ENCODE results near the gene NIPA2.

NIPA2 gene

GRCh38 chr15:22893081-22893480 lies 54.6 kb downstream of the NIPA2 start:
- no peak for FAIRE-seq
- no peak for TF ChIP-seq TAF1 (IDR thresholded peaks at IDR 0.05; ENCODE audit: borderline replicate concordance, low read depth, low read length)
- TF ChIP-seq POLR2AphosphoS5 (IDR thresholded peaks at IDR 0.05; ENCODE audit: low read depth, low read length), result no peak
- TF ChIP-seq POLR2A (IDR thresholded peaks at IDR 0.05; ENCODE audit: low read depth, low read length), result no peak

GRCh38 chr15:22893881-22894280 lies 55.4 kb downstream of the NIPA2 start:
- no peak for FAIRE-seq
- DNase-seq (ENCODE audit: insufficient read length), result no peak
- TF ChIP-seq POLR2A (IDR thresholded peaks at IDR 0.05; ENCODE audit: low read depth, low read length), result no peak

More at GRCh38 chr15:22893081-22893480, 54.6 kb downstream of the NIPA2 start:
- no peak for DNase-seq (ENCODE audit: insufficient read length)

GRCh38 chr15:22895465-22896190 lies 57.2 kb downstream of the NIPA2 start:
- DNase-seq (ENCODE audit: insufficient read length) (no peak), FAIRE-seq (no peak)
- no peak for TF ChIP-seq POLR2A (IDR thresholded peaks at IDR 0.05; ENCODE audit: low read depth, low read length)

- FAIRE-seq (no peak), DNase-seq (ENCODE audit: insufficient read length) (no peak)
- TF ChIP-seq POLR2AphosphoS5 (IDR thresholded peaks at IDR 0.05; ENCODE audit: low read depth, low read length) (no peak), TAF1 (IDR thresholded peaks at IDR 0.05; ENCODE audit: borderline replicate concordance, low read depth, low read length) (no peak), POLR2A (IDR thresholded peaks at IDR 0.05; ENCODE audit: low read depth, low read length) (no peak)
Measured at GRCh38 chr15:22902046-22902445, 63.6 kb downstream of the NIPA2 start.

- FAIRE-seq (no peak), DNase-seq (ENCODE audit: insufficient read length) (no peak)
- TF ChIP-seq POLR2AphosphoS5 (IDR thresholded peaks at IDR 0.05; ENCODE audit: low read depth, low read length) (no peak), TAF1 (IDR thresholded peaks at IDR 0.05; ENCODE audit: borderline replicate concordance, low read depth, low read length) (no peak), POLR2A (IDR thresholded peaks at IDR 0.05; ENCODE audit: low read depth, low read length) (no peak)
Measured at GRCh38 chr15:22902578-22902977, 64.1 kb downstream of the NIPA2 start.

- no peak for DNase-seq (ENCODE audit: insufficient read length)
- TF ChIP-seq TAF1 (IDR thresholded peaks at IDR 0.05; ENCODE audit: borderline replicate concordance, low read depth, low read length), result no peak
- no peak for FAIRE-seq
Measured at GRCh38 chr15:22902981-22903380, 64.5 kb downstream of the NIPA2 start.

- DNase-seq (ENCODE audit: insufficient read length) (no peak), FAIRE-seq (no peak)
- TF ChIP-seq POLR2A (IDR thresholded peaks at IDR 0.05; ENCODE audit: low read depth, low read length) (no peak), POLR2AphosphoS5 (IDR thresholded peaks at IDR 0.05; ENCODE audit: low read depth, low read length) (no peak), TAF1 (IDR thresholded peaks at IDR 0.05; ENCODE audit: borderline replicate concordance, low read depth, low read length) (no peak)
Measured at GRCh38 chr15:22903427-22903826, 65.0 kb downstream of the NIPA2 start.

- no peak for TF ChIP-seq POLR2AphosphoS5 (IDR thresholded peaks at IDR 0.05; ENCODE audit: low read depth, low read length)
- FAIRE-seq, result no peak
- no peak for DNase-seq (ENCODE audit: insufficient read length)
Measured at GRCh38 chr15:22903961-22904534, 65.6 kb downstream of the NIPA2 start.

GRCh38 chr15:22904736-22905135 lies 66.3 kb downstream of the NIPA2 start:
- TF ChIP-seq POLR2AphosphoS5 (IDR thresholded peaks at IDR 0.05; ENCODE audit: low read depth, low read length) (no peak), POLR2A (IDR thresholded peaks at IDR 0.05; ENCODE audit: low read depth, low read length) (no peak), TAF1 (IDR thresholded peaks at IDR 0.05; ENCODE audit: borderline replicate concordance, low read depth, low read length) (no peak)
- DNase-seq (ENCODE audit: insufficient read length) (no peak), FAIRE-seq (no peak)

GRCh38 chr15:22907161-22907950 lies 68.9 kb downstream of the NIPA2 start:
- DNase-seq (ENCODE audit: insufficient read length) (no peak), FAIRE-seq (no peak)
- no peak for TF ChIP-seq POLR2AphosphoS5 (IDR thresholded peaks at IDR 0.05; ENCODE audit: low read depth, low read length)
- TF ChIP-seq POLR2A (IDR thresholded peaks at IDR 0.05; ENCODE audit: low read depth, low read length), result no peak
- TF ChIP-seq TAF1 (IDR thresholded peaks at IDR 0.05; ENCODE audit: borderline replicate concordance, low read depth, low read length), result no peak

GRCh38 chr15:22908830-22909229 lies 70.4 kb downstream of the NIPA2 start:
- FAIRE-seq (no peak), DNase-seq (ENCODE audit: insufficient read length) (no peak)
- no peak for TF ChIP-seq POLR2A (IDR thresholded peaks at IDR 0.05; ENCODE audit: low read depth, low read length)
- TF ChIP-seq POLR2AphosphoS5 (IDR thresholded peaks at IDR 0.05; ENCODE audit: low read depth, low read length), result no peak
- no peak for TF ChIP-seq TAF1 (IDR thresholded peaks at IDR 0.05; ENCODE audit: borderline replicate concordance, low read depth, low read length)

GRCh38 chr15:22911306-22911705 lies 72.8 kb downstream of the NIPA2 start:
- TF ChIP-seq TAF1 (IDR thresholded peaks at IDR 0.05; ENCODE audit: borderline replicate concordance, low read depth, low read length), result no peak
- no peak for TF ChIP-seq POLR2AphosphoS5 (IDR thresholded peaks at IDR 0.05; ENCODE audit: low read depth, low read length)
- no peak for TF ChIP-seq POLR2A (IDR thresholded peaks at IDR 0.05; ENCODE audit: low read depth, low read length)
- FAIRE-seq, result no peak
- DNase-seq (ENCODE audit: insufficient read length), result no peak
